Endothelial cell of umbilical vein (primary cell): ENCODE measurements around the gene POFUT2. TPM values are rescaled to one million over a fixed set of nuclear protein-coding genes. Genes with fewer than 3 reads are reported as not detected.

Experiments
- BruUV-seq: library from RNA; stranded (reverse); fragments of 400-500 nt; replicated peaks from 2 replicates; lab custom pipeline; 2021; lab: Mats Ljungman, UMichigan
- CTCF ChIA-PET: fragments of 300-600, 350-600 bp; sonication (Branson Sonifier 250); formaldehyde crosslinking; loops from one replicate; lab custom pipeline; 2021; ENCODE audit warnings: antibody characterized with exemption, inconsistent platforms; lab: Charles Lee
- POLR2A ChIA-PET: fragments of 300-600, 350-600 bp; sonication (Branson Sonifier 250); formaldehyde crosslinking; loops from one replicate; lab custom pipeline; 2021; ENCODE audit warnings: antibody characterized with exemption, inconsistent platforms; lab: Charles Lee
- DNase-seq: peaks from one replicate; pipeline ENCODE4 v3.0.0-alpha.2; 2011; ENCODE audit warnings: low read depth, low spot score
- FAIRE-seq: peaks from 2 replicates; lab custom pipeline; 2011; peaks lifted over from hg19 to GRCh38; lab: Jason Lieb, UNC
- H2AFZ ChIP-seq: 2 replicates; pipeline ENCODE4 v1.6.0; 2012; ENCODE audit warnings: low read depth, low read length, control low read depth, inconsistent platforms
- H3K27ac ChIP-seq: 2 replicates; pipeline ENCODE4 v1.5.1; 2011; ENCODE audit warnings: low read depth, mild to moderate bottlenecking, control low read depth, low read length, moderate library complexity; ENCODE audit not compliant: insufficient read depth
- H3K27me3 ChIP-seq, 2 experiments: 2 replicates each; pipeline versions ENCODE4 v1.6.0 to v1.6.1; 2011; ENCODE audit warnings: low read length in 2 of 2, mixed read lengths in 1 of 2; ENCODE audit not compliant: control insufficient read depth in 2 of 2, insufficient read depth in 2 of 2
- H3K36me3 ChIP-seq, 2 experiments: 2 replicates in 1 of 2; 3 replicates in 1 of 2; pipeline ENCODE4 v1.5.1; 2011; ENCODE audit warnings: low read length in 2 of 2, mild to moderate bottlenecking in 1 of 2, moderate library complexity in 1 of 2; ENCODE audit not compliant: control insufficient read depth in 2 of 2, insufficient read depth in 2 of 2; ENCODE audit errors: extremely low read depth in 1 of 2
- H3K4me1 ChIP-seq: 3 replicates; pipeline ENCODE4 v1.5.1; 2011; ENCODE audit warnings: mild to moderate bottlenecking, low read length; ENCODE audit not compliant: control insufficient read depth, insufficient read depth; ENCODE audit errors: extremely low read depth
- H3K4me2 ChIP-seq: 2 replicates; pipeline ENCODE4 v1.6.1; 2011; ENCODE audit warnings: low read length, control low read depth, mixed read lengths; ENCODE audit not compliant: insufficient read depth
- H3K4me3 ChIP-seq, 3 experiments: fragments of 200-600 bp in 1 of 3; sonication (generic), shearing (Covaris generic) in 1 of 3; replicated peaks in 1 of 3; 2 replicates each; pipeline ENCODE4 v1.5.1; 2011 to 2016; ENCODE audit warnings: control low read depth in 3 of 3, low read length in 3 of 3, mild to moderate bottlenecking in 2 of 3, inconsistent platforms in 1 of 3, low read depth in 1 of 3, moderate library complexity in 1 of 3; ENCODE audit not compliant: insufficient read depth in 1 of 3
- H3K79me2 ChIP-seq: 2 replicates; pipeline ENCODE4 v1.6.0; 2012; ENCODE audit warnings: low read length, inconsistent platforms; ENCODE audit not compliant: control insufficient read depth, insufficient read depth
- H3K9ac ChIP-seq: replicated peaks from 2 replicates; pipeline ENCODE3; 2011; ENCODE audit warnings: low read length, control low read depth; ENCODE audit not compliant: insufficient read depth; ENCODE audit errors: extremely low read depth
- H3K9me1 ChIP-seq: replicated peaks from 3 replicates; pipeline ENCODE4 v1.6.0; 2011; ENCODE audit warnings: mild to moderate bottlenecking, low read length; ENCODE audit not compliant: control insufficient read depth, insufficient read depth; ENCODE audit errors: extremely low read depth
- H3K9me3 ChIP-seq: replicated peaks from 2 replicates; pipeline ENCODE4 v1.5.1; 2012; ENCODE audit warnings: low read length, inconsistent platforms; ENCODE audit not compliant: control insufficient read depth, insufficient read depth
- H4K20me1 ChIP-seq: replicated peaks from 2 replicates; pipeline ENCODE3; 2011; ENCODE audit warnings: mild to moderate bottlenecking, low read length; ENCODE audit not compliant: control insufficient read depth, insufficient read depth; ENCODE audit errors: extremely low read depth
- CTCF ChIP-seq, 2 donors: IDR thresholded peaks; 1 replicate in 1 of 2; 2 replicates in 1 of 2; pipeline ENCODE4 v1.5.1; 2011; ENCODE audit warnings: low read length in 2 of 2, mild to moderate bottlenecking in 2 of 2, moderate library complexity in 2 of 2, control low read depth in 1 of 2, inconsistent platforms in 1 of 2, low read depth in 1 of 2; ENCODE audit not compliant: insufficient read depth in 1 of 2; ENCODE audit errors: extremely low read depth in 1 of 2
- EZH2 ChIP-seq: IDR thresholded peaks from 2 replicates; pipeline ENCODE4 v1.6.1; 2012; ENCODE audit warnings: borderline replicate concordance, low read depth, mild to moderate bottlenecking, moderate library complexity, low read length, inconsistent platforms; ENCODE audit not compliant: severe bottlenecking
- FOS ChIP-seq: IDR thresholded peaks from 2 replicates; pipeline ENCODE4 v1.6.1; 2011; ENCODE audit warnings: mild to moderate bottlenecking, low read length, moderate library complexity, borderline replicate concordance; ENCODE audit not compliant: insufficient read depth
- MAX ChIP-seq: IDR thresholded peaks from 2 replicates; pipeline ENCODE4 v1.6.1; 2011; ENCODE audit not compliant: insufficient read depth, insufficient read length
- MYC ChIP-seq: IDR thresholded peaks from one replicate; pipeline ENCODE4 v1.6.1; 2011; ENCODE audit warnings: mild to moderate bottlenecking, low read depth, low read length
- POLR2A ChIP-seq: IDR thresholded peaks from 2 replicates; pipeline ENCODE4 v1.6.1; 2012; ENCODE audit warnings: low read depth, mild to moderate bottlenecking, control low read depth, low read length
- POLR2AphosphoS5 ChIP-seq: IDR thresholded peaks from 2 replicates; pipeline ENCODE4 v1.6.1; 2012; ENCODE audit warnings: low read depth, mild to moderate bottlenecking, control low read depth, low read length, moderate library complexity; ENCODE audit not compliant: insufficient read depth
- dilution Hi-C: fragments of 300-500 bp; cut with MboI; formaldehyde crosslinking; loops from one replicate; pipeline ENCODE4 v1.15.0; 2019; ENCODE audit warnings: low sequenced_read_pairs; ENCODE audit not compliant: extremely low pct_ligation_motif_present
- intact Hi-C: fragments of 100-400 bp; cut with micrococcal nuclease; formaldehyde crosslinking; loops from one replicate; pipeline ENCODE4 v1.10.0; 2022
- polyA plus RNA-seq, 4 experiments: library from polyadenylated mRNA; depleted of rRNA in 3 of 4; stranded (reverse) in 3 of 4; unstranded in 1 of 4; fragments of >200 nt; gene quantifications; 2 replicates each; pipeline versions ENCODE4 v1.2.1 to v1.2.3, GENCODE V29; 2011 to 2012; ENCODE audit warnings: missing spikeins in 1 of 4
- total RNA-seq: library from RNA; stranded (reverse); gene quantifications from 2 replicates; pipeline ENCODE4 v1.2.3, GENCODE V29; 2021

POFUT2 gene
- total and polyA plus RNA-seq, 2 donors (not counting 3 experiments of a cell fraction or from before 2014, with no cell fraction given), result 30.7 to 47.5 TPM

- FAIRE-seq (no peak), DNase-seq (no peak)
- H3K79me2 ChIP-seq, result no peaks in the 10 kb centered on the region
- no peak overlapping the region for H3K4me3 ChIP-seq
- ChIA-PET CTCF (interaction anchor here (1.2 to 1.8 kb wide), 3 partner anchors 14 to 43 kb away, joined by 3 to 6 read pairs (median 4); no protein-coding TSS in a partner anchor), POLR2A (no interaction called here)
- no peak for TF ChIP-seq MAX
- no peak for TF ChIP-seq POLR2A
- no peak for TF ChIP-seq EZH2
- TF ChIP-seq FOS, result no peak
- no peak for TF ChIP-seq CTCF (IDR thresholded peaks at IDR 0.05; ENCODE audit: extremely low read depth in 1 of 2, insufficient read depth in 1 of 2, low read depth in 1 of 2, low read length in 2 of 2)
- no peak for TF ChIP-seq MYC
- TF ChIP-seq POLR2AphosphoS5, result no peak
- intact Hi-C loops (no loop called here), dilution Hi-C loops (no loop called here)
- H3K4me2 ChIP-seq, result no peak overlapping the region
- H3K27me3 ChIP-seq, result no peaks in the 10 kb centered on the region
- H4K20me1 ChIP-seq, result no peaks in the 10 kb centered on the region
- no peaks in the 10 kb centered on the region for H3K9me3 ChIP-seq
- H2AFZ ChIP-seq, result no peak overlapping the region
- no TSS peak for BruUV-seq
- H3K27ac ChIP-seq, result no peak overlapping the region
- H3K9me1 ChIP-seq, result no peaks in the 10 kb centered on the region
- H3K9ac ChIP-seq, result no peak overlapping the region
- H3K4me1 ChIP-seq, result peaks cover 27% of the 10 kb centered on the region
- H3K36me3 ChIP-seq, result no peaks in the 10 kb centered on the region
Observed at GRCh38 chr21:45322960-45323461, 35.3 kb upstream of the POFUT2 start.
